Measurements from ENCODE around the gene KRTAP4-5.

DNA sequence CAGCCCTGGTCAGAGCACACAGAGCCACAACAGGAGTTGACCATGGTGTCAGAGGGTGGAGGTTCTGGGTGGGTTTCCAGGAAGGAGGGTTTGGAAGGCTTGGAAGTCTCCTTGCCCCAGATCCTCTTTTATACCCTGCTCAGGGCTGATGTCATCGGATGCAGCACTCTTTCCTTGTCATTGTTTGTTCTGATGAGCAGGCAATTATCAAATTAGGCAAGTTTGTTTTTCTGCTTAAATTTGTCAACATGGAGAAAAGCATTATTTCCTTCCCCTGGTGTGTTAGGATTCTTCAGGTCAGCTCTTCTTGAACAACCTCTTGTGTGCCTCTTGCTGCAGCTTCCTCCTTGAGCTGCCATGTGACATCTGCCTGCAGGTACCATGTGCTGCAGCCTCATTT is 11.0 kb upstream of the KRTAP4-5 start, which contains the start of gene KRTAP4-4:
- TF ChIP-seq, protein P1, sequence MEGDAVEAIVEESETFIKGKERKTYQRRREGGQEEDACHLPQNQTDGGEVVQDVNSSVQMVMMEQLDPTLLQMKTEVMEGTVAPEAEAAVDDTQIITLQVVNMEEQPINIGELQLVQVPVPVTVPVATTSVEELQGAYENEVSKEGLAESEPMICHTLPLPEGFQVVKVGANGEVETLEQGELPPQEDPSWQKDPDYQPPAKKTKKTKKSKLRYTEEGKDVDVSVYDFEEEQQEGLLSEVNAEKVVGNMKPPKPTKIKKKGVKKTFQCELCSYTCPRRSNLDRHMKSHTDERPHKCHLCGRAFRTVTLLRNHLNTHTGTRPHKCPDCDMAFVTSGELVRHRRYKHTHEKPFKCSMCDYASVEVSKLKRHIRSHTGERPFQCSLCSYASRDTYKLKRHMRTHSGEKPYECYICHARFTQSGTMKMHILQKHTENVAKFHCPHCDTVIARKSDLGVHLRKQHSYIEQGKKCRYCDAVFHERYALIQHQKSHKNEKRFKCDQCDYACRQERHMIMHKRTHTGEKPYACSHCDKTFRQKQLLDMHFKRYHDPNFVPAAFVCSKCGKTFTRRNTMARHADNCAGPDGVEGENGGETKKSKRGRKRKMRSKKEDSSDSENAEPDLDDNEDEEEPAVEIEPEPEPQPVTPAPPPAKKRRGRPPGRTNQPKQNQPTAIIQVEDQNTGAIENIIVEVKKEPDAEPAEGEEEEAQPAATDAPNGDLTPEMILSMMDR (IDR thresholded peaks at IDR 0.05), result no peak
- TF ChIP-seq EZH2 (IDR thresholded peaks at IDR 0.05) (no peak), EZH2phosphoT487 (IDR thresholded peaks at IDR 0.05) (no peak)
